SK-N-MC (cell line): ENCODE results near the gene C2CD4A.

Experiments used
- EZH2 ChIP-seq: fragments of 200-600 bp; sonication (generic); IDR thresholded peaks from one replicate; pipeline ENCODE4 v1.6.1; 2017; ENCODE audit warnings: antibody characterized with exemption
- FOXP2 ChIP-seq: optimal IDR thresholded peaks from 2 replicates; pipeline ENCODE3; 2011; ENCODE audit warnings: mild to moderate bottlenecking, moderate library complexity; ENCODE audit not compliant: insufficient read depth; ENCODE audit errors: extremely low read length, control extremely low read depth
- POLR2AphosphoS5 ChIP-seq: IDR thresholded peaks from 2 replicates; pipeline ENCODE4 v1.6.1; 2012; ENCODE audit warnings: mild to moderate bottlenecking, low read depth, low read length, borderline replicate concordance

DNA sequence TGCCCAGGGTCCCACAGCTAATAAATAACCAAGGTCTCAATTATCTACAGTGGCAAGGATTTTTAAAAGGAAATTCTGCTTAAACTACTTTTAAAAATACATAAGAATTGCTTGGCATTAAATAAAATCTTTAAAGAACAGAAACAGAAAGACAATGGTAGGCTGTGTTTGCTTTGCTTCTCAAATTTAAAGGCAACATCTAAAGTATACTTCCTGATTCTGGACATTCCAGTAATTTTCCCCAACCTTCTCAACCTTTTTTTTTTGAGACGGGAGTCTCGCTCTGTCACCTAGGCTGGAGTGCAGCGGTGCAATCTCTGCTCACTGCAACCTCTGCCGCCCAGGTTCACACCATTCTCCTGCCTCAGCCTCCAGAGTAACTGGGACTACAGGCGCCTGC is 11.8 kb upstream of the C2CD4A start:
- TF ChIP-seq EZH2, result no peak
- no peak for TF ChIP-seq POLR2AphosphoS5
- no peak for TF ChIP-seq FOXP2
